HG03280 (cell line): ENCODE data around the gene INPP5E.

Experiments
- ATAC-seq: cut with Tn5 transposase; IDR thresholded peaks from one replicate; pipeline ENCODE4 v1.9.1; 2021; ENCODE audit warnings: mild to moderate bottlenecking, moderate library complexity; ENCODE audit not compliant: unreplicated experiment

The INPP5E gene, protein sequence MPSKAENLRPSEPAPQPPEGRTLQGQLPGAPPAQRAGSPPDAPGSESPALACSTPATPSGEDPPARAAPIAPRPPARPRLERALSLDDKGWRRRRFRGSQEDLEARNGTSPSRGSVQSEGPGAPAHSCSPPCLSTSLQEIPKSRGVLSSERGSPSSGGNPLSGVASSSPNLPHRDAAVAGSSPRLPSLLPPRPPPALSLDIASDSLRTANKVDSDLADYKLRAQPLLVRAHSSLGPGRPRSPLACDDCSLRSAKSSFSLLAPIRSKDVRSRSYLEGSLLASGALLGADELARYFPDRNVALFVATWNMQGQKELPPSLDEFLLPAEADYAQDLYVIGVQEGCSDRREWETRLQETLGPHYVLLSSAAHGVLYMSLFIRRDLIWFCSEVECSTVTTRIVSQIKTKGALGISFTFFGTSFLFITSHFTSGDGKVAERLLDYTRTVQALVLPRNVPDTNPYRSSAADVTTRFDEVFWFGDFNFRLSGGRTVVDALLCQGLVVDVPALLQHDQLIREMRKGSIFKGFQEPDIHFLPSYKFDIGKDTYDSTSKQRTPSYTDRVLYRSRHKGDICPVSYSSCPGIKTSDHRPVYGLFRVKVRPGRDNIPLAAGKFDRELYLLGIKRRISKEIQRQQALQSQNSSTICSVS

DNA sequence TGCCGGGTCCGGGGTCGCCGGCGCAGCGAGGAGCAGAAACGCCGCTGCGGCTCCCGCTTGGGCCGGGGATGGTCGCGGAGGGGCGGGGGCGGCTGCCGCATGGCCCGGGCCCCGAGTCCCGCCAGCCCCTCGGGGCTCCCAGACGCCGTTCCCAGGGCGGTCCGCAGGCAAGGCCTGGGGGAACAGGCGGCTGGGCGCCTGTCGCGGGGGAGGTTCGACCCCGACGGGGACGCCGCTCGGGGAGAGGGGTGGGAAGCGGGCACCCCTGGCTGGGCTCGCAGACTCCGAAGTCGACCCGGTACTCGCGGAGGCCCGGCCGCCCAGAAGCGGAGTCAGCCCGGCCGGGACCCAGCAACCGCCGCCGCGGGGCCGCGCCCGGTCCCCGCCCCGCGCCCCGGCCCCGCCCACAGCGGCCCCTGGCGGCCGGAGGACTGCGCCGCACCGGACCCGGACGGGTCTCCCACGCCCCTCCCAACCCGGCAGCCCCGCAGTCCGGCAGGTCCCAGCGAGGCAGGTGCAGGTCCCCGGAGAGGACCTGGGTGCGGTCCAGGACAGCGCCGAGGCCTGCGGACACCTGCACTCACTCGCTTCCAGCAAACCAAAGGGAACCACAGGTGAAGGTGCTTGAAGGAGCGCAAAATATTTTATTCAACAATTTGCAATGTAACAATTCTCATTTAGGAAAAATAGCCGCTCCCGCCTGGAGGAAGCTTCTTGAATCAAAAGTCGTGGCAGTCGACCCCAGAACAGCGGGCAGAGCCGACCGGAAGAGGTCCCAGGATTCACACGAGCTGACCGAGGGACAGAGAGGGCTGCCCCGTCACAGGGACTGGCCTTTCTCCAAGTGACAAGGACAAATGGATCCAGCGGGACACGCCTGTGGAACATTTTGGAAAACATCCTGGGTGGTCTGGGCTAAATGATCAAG lies at the start of gene INPP5E:
Gene INPP5E (minus strand): TSS at position 365 of the 928 bp plus-strand sequence. CDS start 426 bp downstream, outside the sequence.
- peak; percentile 77 for ATAC-seq

DNA sequence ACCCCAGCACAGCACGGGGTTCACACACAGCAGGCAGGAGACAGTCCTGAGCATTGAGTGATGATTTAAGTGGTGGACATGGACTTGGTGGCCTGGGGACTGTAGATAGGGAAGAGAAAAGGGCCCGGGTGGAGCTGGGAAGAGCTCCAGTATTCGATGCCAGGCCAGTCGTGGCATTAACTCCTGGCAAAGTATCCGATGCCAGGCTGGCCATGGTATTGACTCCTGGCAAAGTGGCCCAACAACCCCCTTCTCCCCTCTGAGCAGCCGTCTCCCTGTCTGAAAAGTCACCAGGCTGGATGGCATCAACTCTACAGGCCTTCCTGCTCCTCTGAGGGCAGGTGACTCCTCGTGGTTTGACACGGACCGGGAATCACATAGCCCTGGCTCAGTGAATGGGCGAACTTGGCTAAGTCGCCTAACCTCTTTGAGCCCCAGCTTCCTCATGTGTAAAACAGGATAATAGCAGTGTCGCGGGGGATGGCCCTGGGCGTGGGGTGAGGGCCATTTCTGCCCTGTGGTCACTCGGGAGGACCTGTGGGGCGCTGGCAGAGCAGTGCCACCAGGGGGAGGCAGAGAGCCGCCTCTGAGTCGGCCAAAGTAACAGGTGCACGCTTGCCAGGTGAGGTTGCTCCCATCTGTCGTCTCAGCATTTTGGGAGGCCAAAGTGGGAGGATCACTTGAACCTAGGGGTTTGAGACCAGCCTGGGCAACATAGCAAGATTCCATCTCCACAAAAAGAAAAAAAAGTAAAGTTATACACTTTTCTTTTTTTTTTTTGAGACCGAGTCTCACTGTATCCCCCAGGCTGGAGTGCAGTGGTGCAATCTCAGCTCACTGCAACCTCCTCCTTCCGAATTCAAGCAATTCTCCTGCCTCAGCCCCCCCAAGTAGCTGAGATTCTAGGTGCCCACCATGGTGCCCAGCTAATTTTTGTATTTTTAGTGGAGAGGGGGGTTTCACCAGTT lies 48.9 kb upstream of the INPP5E start:
- ATAC-seq: no peak

DNA sequence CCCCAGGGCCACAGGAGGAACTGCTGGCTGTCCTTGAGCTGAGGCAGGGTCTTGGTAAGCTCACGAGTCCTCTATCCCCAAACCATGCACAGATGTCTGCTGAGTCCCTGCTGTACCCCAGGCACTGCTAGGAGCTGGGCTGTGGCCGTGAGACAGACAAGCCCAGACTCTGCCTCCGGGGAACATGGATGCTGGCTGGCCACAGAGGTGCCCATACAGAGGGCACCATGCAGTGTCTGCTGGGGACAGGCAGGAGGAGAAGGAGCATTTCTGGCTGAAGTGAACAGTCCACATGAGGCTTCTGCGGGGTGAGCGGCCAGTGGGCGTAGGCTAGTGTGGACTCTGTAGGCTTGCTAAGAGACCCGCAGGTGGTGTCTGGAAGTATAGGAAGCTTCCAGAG lies 48.0 kb upstream of the INPP5E start:
- ATAC-seq: no peak

DNA sequence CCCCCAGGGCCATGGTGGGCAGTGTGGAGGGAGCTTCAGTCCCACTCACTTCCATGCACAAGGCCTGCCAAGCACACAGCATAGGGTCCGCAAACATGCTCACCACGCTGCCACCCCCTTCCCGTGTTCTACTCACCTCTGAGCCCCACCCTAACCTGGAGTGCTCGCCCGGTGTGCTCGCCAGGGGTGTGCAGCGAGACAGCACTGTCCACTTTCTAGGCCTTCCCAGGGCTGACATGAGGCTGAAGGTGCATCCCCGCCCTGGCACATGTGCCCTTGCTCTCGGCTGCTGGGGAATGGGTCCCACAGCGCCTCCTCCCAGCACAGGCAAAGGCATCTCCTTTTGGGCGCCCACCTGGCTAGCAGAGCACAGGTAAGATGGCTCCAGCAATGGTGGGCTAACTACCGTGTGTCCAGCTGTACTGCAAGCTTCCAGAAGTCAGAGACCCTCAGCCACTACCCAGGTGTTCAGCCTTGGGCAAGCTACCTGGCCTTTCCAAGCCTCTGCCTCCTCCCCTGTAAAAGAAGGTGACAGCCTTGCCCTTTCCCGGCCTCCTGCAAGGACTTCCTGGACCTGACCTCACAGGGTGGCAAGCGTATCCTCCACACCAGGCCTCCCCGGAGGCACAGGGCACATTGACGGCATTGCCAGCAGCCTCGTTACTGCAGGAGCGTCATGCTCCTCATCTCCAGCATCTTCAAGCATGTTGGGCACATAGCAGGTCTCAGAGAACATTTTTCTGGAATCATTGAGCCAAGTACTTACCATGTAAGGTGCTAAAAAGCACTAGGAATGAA lies 47.4 kb upstream of the INPP5E start:
- ATAC-seq: no peak

DNA sequence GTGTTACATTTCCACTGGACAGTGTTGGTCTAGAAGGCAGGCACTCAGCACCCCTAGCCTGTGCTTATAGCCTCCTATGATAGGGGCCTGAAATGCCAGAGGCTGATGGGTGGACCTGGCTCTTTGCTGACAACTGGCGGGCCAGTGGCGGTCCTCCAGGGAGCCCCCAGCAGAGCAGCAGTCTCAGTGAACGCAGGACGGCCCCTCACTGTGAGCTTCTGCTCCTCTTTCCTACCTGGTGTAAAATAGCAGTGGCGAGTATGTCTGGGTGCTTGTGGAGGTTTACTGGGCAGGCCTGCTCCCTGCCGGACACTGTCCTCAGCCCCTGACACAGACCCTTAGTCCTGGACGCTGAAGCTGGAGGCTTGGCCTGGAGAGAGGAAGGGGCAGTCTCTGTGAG lies 46.5 kb upstream of the INPP5E start:
- ATAC-seq: no peak

DNA sequence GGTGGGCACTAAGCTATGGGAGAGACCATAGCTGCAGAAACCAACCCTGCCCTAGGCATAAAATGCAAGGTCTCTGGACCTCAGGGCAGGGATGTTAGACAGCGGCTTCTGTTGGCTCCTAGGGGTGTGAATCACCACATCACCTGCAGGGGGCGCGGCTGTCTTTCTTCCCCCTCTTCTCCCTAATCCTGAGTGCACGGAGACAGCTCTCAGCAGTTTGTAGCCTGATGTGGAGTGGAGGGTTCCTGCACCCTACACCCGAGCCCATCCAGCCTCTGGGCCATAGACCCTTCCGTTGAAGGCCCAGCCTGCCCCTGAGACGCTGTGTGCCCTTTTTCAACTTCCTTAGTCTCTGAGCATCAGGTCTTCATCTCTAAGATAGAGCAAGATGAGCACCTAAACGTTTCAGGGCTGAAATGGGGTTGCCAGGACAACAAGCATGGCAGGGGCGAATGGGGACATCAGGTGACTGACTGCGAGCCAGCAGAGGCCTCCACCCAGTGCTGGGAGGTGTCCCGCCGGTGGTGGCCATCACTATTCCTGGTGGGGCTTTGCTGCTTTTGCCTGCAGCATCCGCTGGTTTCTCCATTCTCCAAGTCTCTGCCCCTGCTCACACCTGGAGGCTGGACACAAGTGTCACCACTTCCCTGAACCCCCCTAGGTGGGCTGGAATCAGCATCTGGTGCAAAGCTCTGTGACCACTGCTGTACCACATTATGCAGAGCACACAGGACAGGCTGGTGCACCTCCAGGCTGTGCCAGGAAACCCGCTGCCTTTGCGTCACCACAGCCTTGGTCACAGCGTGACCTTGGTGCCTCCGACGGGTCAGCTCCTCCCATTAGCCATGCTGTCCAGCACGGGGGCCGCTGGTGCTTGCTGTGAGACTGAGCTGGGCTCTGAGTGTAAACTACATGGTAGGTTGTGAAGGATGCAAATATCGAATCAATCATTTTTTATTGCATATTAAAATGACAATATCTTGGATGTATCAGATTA lies 45.7 kb upstream of the INPP5E start:
- ATAC-seq: no peak

DNA sequence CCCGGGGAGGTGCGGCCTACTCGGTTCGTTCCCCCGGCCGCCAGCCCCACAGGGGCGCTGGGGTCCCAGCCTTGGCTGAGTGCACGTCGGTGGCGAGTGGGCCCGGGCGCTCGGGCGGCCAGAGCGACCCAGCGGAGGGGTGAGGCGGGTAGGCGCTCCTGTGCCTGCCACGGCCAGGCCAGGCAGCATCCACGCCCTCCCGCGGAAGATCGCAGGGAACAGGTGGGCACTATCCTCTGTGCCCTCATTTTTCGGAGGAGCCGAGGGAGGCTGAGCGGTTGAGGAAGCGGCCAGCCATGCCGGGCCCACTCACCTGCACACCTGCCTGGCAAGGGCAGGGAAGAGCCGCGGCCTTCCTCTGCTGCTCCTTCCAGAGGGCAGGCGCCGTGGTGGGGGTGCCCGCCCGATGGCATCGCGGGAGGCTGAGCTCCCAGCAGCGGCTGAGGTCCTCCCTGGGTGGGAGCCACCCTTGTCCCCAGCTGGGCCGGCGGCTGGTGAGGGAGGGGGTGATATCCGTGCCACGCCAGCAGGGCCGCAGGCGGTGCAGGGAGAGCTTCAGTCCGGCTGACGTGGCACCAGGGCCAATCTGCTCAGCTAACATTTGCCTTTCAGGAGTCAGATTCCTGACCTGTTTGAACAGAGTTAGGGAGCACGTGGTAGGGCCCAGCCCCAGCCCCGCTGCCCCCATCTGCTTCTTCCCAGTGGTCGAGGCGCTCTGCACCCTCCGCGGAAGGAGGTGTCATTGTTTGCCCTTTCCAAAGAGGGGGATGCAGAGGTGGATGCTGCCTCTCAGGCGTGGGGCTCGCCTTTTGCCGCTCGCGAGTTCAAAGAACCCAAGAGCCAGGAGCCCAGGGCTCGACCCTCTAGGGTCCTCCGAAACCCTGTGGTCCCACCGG lies 44.8 kb upstream of the INPP5E start:
- ATAC-seq: no peak

DNA sequence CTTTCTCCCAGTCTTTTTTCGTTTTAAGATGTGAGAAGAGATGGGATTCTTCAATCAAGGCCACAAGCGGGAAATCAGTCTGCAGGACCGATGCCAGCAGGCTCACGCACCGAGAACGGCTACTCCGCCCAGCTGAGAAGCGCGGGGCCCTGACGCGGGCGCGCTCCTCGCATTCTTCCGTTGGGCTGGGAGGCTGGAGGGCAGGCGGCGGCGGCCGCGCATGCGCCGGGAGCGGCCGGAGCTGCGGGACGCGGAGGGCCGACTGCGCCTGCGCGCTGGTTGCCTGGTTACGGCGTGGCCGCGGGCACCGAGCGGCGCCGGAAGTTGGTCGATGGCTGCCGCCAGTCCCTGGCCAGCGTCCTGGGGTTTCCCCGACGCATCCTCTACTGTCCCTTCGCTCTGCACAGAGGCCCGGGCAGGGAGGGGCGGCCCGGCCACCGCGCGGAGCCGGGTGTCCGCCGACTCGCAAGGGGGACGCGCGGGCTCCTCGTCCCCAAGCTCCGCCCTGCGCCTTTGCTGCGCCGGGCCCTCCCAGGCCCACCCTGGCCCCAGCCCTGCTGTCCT lies 44.0 kb upstream of the INPP5E start:
- ATAC-seq: peak; percentile 62

DNA sequence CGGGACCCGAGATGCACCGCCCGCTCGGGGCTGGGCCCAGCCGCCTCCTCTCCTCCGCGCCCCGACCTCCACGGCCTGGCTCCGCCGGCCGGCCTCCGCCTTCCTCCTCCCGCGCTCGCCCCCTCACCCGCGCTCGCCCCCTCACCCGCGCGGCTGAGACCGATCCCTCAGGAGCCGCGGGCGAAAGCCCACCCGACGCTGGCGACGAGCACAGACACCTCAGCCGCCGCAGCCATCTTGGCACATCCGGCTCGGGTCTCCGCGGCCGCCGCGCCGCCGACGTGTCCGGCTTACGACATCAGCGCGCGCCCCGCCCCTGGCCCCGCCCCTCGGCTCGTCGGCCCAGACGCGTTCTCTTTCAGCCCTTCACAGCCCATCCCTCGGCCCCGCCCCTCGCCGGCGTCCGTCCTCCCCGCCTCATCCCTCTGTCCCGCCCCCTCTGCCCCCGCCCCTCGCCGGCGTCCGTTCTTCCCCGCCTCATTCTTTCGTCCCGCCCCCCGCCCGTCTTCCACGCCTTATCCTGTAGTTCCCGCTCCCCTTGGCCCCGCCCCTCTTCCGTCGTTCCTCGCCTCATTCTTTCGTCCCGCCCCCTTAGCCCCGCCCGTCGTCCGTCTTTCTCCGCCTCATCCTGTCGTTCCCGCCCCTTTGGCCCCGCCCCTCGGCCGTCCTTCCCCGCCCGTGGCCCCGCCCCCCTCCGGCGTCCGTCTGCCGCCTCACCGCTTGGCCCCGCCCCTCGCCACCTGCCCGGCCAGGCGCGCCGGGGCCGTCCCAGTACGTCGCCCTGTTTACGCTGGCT lies 43.3 kb upstream of the INPP5E start, which contains the start of gene SEC16A:
Gene SEC16A (minus strand): TSS at position 248 of the 796 bp plus-strand sequence. CDS start 5,425 bp downstream, outside the sequence.
- ATAC-seq: peak; percentile 54

DNA sequence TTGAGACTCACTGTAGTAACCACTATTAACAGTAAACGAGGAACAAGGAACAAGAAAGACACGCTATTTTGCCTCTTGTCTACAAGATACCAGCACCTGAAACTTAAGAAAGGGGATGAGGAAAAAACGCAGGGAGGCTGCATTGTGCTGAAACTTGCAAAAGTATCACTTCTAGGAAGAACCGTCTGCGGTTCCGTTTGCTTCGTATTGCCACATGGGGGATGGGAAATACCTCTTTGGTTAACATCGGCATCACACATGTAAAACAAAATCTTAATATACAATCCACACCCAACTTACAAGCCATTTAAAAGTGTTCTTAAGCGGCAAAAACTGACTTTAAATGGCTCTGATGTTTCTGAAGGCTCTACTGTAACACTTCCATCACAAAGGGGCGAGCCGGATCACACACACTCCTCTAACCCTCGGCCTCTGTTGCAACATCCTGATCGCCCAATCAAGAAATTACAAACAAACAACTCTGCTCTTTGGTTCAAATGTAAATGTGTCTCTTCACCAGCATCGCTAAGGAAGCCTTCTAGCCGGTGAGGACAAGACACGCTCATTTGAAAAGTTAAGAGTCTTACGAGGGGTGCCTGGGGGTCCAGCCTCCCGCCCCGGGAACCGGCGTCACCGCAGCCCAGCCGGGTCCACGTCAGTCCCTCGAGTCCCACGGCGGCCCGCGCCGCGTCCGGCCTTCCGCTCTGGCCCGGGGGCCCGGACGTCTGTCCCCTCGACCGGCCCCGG lies 42.6 kb upstream of the INPP5E start:
- ATAC-seq: no peak

DNA sequence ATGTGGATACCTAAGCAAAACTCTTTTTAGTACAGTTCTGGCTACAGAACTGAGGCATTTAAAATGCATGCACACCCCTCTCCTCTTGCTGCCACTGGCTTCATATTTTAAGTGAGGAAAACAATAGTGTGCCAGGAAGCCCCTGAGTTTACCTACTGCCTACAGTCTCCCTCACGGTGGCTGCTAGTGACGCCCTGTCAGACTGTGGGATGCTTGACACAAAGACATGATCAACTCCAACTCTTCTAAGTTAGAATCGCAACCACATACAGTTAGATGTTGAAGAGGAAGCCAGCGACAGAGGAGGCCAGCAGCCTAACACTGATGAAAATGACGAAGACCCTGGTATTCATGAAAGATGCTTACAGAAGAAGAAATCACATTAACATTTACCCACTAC lies 41.9 kb upstream of the INPP5E start:
- no peak for ATAC-seq

DNA sequence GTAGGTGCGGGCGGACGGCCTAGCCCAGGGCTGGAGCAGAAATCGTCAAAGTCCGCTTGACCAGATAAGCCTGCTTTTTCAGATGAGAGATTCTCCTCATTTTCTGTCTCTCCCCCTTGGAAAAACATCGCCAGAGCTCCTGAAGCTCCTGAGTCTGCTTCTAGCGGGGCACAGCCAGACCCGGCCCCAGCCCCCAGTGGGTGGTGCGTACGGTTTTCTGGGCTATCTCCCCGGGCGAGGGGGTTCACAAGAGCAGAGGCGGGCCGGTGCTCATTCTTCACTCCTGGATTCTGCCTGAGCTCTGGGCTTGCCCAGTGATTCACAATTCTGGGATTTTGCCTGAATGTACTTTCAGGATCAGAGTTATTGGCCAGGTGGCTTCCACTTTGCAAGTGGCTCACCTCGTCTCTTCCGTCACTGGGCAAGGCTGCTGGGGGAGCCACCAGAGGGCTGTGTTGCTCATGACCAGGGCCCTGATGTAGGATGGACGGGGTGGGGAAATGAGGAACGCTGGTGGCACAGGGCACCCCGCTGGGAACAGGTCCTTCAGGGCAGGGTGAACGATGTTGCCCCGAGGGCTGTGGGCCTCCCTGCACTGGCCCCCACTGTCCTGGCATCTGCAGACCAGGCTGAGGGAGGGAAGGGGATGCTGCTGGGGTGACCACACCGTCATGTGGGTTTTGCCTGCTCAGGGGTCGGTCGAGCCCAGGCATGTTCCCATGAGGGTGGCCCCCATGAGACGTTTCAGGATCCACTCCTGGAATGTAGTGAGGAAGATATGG lies 36.9 kb upstream of the INPP5E start:
- ATAC-seq: no peak

DNA sequence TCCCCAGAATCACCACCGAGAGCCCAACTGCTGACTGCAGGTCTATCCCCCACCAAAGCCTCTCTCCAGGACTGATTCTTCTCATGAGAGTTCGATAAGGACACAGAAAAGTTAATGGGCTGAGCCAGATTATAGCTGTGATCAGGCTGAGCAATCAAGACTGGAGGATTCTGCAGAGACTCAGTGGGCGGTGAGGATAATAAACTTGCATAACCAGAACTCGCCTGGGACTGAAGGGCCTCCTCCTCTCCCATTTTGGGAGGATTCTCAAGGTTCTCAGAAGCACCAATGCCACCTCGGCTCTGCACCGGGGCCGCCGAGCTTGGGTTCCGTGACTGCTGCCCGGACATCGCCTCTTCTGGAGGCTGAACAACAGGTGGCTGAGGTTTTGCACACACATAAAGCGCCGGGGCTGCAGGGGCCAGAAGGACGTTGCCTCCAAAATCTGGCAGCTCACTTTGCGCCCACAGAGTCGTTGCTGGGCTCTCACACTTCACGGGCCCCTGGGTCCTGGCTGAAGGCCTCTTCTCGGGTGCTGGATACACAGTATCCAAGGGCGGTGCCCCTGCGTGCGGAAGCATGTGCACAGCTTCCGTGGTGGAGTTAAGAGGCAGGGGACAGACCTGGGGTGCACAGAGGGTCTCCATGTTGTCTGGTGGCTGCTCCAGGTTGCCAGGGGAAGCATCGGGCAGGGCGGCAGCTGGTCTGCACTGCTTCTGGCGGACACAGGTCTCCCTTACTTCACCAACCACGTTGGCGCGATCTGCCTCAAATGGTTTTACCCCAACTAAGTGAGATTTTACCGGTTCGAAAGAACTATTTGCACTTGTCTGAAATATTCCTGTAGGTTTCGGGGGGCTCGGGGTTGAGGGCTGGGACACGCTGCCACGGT lies 35.6 kb upstream of the INPP5E start:
- no peak for ATAC-seq
